ENCODE data around the gene CTXND1.

DNA sequence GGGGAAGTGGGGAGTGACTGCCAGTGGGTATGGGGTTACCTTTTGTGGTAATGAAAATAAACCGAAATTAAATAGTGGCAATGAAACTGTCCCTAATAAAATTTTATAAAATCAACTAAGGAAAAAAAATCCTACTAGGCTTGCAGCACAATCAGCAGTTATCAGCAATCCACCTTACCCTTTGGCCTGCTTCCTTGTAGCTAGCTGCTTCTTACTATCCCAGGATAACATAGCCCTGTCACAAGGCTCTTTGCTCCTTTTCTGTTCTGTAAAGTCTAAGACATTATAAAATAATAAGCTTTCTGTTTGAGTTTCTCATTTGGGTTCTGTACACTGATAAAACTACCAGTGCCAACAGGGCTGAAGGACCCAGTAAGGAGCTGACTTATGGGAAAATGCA, 23.0 kb upstream of the CTXND1 start:
- TF ChIP-seq POLR2A (IDR thresholded peaks at IDR 0.05; ENCODE audit: low read depth, low read length) (no peak), TAF1 (IDR thresholded peaks at IDR 0.05; ENCODE audit: borderline replicate concordance, low read depth, low read length) (no peak)

Data from GM12892 (cell line).